ENCODE results near the gene TNF.

- TF ChIP-seq CTCF (IDR thresholded peaks at IDR 0.05; ENCODE audit: insufficient read depth, low read length, poor library complexity, severe bottlenecking): no peak
- TF ChIP-seq EZH2phosphoT487 (conservative IDR thresholded peaks at IDR 0.05; ENCODE audit: low read length): no peak
Measured at GRCh38 chr6:31610968-31611367, 35.6 kb downstream of the TNF start.
